Measurements from ENCODE around the gene IL15RA.

DNA sequence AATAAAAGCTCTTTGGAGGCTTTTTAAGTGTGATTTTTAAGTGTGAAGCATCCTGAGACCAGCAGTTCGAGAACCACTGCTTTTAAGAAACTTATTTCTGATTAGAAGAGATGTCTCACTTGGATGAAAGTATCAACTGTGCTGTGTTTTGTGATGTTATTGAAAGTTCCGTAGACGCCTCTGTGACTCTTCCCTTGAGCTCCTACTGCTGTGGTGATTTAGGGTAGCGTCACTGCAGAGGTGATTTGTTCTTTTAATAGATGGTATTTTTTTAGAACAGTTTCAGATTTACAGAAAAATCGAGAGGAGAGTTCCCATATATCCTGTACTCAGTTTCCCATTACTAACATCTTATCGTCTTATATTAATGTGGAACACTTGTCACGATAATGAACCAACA lies 57.8 kb downstream of the IL15RA start:
- TF ChIP-seq EZH2phosphoT487 (IDR thresholded peaks at IDR 0.05; ENCODE audit: insufficient read depth, low read depth) = no peak
- no peak for TF ChIP-seq EZH2 (IDR thresholded peaks at IDR 0.05; ENCODE audit: insufficient read depth, poor library complexity, severe bottlenecking)
